SJSA1 (cell line): Measurements from ENCODE around the gene RAET1E. TPM values are rescaled to one million over a fixed set of nuclear protein-coding genes. Genes with fewer than 3 reads are reported as not detected.
"Not testable (repeated sequence)": the region's sequence is repeated elsewhere in the genome, so short reads cannot be mapped to it uniquely, and the experiment has no call there.

Experiments used
- DNase-seq, 2 experiments: peaks; one replicate each; pipeline ENCODE4 v3.0.0-alpha.2; 2015 to 2020; ENCODE audit warnings: low spot score in 2 of 2, low read depth in 1 of 2
- H3K27ac ChIP-seq: fragments of 250-450 bp; sonication (Bioruptor Pico); 2 replicates; pipeline ENCODE4 v1.5.1; 2020; ENCODE audit warnings: mild to moderate bottlenecking, moderate library complexity
- H3K27me3 ChIP-seq: fragments of 250-450 bp; sonication (Bioruptor Pico); replicated peaks from 2 replicates; pipeline ENCODE4 v1.5.1; 2020; ENCODE audit warnings: mild to moderate bottlenecking, moderate library complexity
- H3K36me3 ChIP-seq: fragments of 250-450 bp; sonication (Bioruptor Pico); 2 replicates; pipeline ENCODE4 v1.5.1; 2020; ENCODE audit warnings: mild to moderate bottlenecking
- H3K4me1 ChIP-seq: fragments of 250-450 bp; sonication (Bioruptor Pico); replicated peaks from 2 replicates; pipeline ENCODE4 v1.6.1; 2021; ENCODE audit warnings: mild to moderate bottlenecking
- H3K4me3 ChIP-seq: fragments of 250-450 bp; sonication (Bioruptor Pico); 2 replicates; pipeline ENCODE4 v1.5.1; 2020; ENCODE audit warnings: mild to moderate bottlenecking
- H3K9me3 ChIP-seq: fragments of 250-450 bp; sonication (Bioruptor Pico); replicated peaks from 2 replicates; pipeline ENCODE4 v1.5.1; 2020; ENCODE audit warnings: mild to moderate bottlenecking
- total RNA-seq: library from RNA; depleted of rRNA; stranded (reverse); fragments of >200 nt; shearing (Covaris generic); gene quantifications from 2 replicates; pipeline ENCODE4 v1.2.3, GENCODE V29; 2014

RAET1E gene
- total RNA-seq, 1 experiment from 2014 or later, result not detected

- no peaks in the 10 kb centered on the region for H3K36me3 ChIP-seq
- H3K4me3 ChIP-seq, result no peak overlapping the region
- peak in 1 of 2 experiments; percentile 34 for DNase-seq
- H3K4me1 ChIP-seq, result no peaks in the 10 kb centered on the region
- no peaks in the 10 kb centered on the region for H3K27me3 ChIP-seq
- no peak overlapping the region for H3K27ac ChIP-seq
- H3K9me3 ChIP-seq, result peaks cover 10% of the 10 kb centered on the region; the same call in 1 of the 2 replicates
These were observed 12.0 kb upstream of the RAET1E start for GRCh38 chr6:149909701-149910470.

DNA sequence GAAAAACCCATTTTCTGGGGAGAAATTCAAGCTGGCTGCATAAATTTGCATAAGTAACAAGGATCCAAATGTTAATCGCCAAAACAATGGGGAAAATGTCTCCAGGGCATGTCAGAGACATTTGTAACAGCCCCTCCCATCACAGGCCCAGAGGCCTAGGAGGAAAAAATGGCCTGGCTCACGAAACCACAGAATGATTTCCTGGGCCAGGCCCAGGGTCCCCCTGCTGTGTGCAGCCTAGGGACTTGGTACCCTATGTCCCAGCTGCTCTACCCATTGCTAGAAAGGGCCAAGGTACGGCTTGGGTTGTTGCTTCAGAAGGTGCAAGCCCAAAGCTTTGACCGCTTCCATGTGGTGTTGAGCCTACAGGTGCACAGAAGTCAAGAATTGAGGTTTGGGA is 10.6 kb upstream of the RAET1E start:
- not testable (repeated sequence) for DNase-seq, H3K4me3 ChIP-seq, H3K27ac ChIP-seq, H3K4me1 ChIP-seq, H3K36me3 ChIP-seq, H3K9me3 ChIP-seq, H3K27me3 ChIP-seq

DNA sequence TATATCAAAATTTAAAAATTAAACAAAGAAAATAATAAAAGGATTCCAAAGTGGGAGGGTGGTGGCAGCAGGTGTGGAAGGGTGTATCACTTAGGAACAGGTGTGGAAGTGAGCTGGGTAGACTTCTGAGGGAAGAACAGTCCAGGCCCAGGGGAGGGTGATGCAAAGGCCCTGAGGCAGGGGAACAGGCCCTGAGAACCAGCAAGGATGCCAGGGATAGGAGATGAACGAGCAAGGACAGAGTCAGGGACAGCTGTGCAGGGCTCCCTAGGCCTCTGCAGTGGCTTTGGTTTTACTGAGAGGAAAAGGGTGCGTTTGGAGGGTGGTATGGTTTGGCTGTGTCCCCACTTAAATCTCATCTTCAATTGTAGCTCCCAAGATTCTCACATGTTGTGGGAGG is 9.4 kb upstream of the RAET1E start:
- no peak for DNase-seq
- Histone ChIP-seq H3K4me1 (no peaks in the 10 kb centered on the region), H3K27ac (no peak overlapping the region), H3K36me3 (no peaks in the 10 kb centered on the region), H3K9me3 (peaks cover 10% of the 10 kb centered on the region; the same call in 1 of the 2 replicates), H3K4me3 (no peak overlapping the region), H3K27me3 (no peaks in the 10 kb centered on the region)

GRCh38 chr6:149906405-149906804 is 8.5 kb upstream of the RAET1E start:
- DNase-seq, result no peak
- H3K4me3 ChIP-seq, result no peak overlapping the region
- H3K27ac ChIP-seq, result no peak overlapping the region
- peaks cover 10% of the 10 kb centered on the region; the same call in 1 of the 2 replicates for H3K9me3 ChIP-seq
- H3K27me3 ChIP-seq, result no peaks in the 10 kb centered on the region
- H3K36me3 ChIP-seq, result no peaks in the 10 kb centered on the region
- H3K4me1 ChIP-seq, result no peaks in the 10 kb centered on the region

- Histone ChIP-seq H3K4me3 (no peak overlapping the region), H3K9me3 (peaks cover 10% of the 10 kb centered on the region; the same call in 1 of the 2 replicates), H3K27ac (no peak overlapping the region), H3K36me3 (no peaks in the 10 kb centered on the region), H3K27me3 (no peaks in the 10 kb centered on the region), H3K4me1 (no peaks in the 10 kb centered on the region)
- no peak for DNase-seq
These were observed 8.0 kb upstream of the RAET1E start for GRCh38 chr6:149905911-149906371.

DNA sequence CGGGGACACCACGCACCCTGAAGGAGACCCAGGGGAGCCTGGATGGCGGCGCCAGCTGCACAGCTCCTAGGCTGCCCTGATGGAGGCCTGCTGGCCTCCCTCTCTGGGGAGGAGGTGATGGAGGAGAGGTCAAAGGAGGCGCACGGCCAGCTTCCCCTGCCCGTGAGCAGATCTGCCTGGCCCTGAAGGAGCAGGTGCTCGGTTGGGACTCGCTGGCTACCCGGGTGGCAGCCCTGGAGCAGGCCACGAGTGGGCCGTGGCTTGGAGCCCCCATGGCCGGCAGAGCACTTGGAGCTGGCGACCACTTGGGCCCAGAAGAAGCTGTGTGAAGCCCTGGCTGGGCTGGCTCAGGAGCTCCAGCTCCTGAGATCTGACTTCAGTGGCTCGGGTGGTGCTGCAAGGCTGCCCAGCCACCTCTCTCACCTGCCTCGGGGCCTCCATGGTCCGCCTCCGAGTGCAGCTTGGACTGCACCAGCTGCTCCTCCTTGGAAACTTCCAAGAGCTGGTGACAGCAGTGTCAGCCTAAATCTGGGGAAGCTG is 7.5 kb upstream of the RAET1E start:
- no peaks in the 10 kb centered on the region for H3K36me3 ChIP-seq

DNA sequence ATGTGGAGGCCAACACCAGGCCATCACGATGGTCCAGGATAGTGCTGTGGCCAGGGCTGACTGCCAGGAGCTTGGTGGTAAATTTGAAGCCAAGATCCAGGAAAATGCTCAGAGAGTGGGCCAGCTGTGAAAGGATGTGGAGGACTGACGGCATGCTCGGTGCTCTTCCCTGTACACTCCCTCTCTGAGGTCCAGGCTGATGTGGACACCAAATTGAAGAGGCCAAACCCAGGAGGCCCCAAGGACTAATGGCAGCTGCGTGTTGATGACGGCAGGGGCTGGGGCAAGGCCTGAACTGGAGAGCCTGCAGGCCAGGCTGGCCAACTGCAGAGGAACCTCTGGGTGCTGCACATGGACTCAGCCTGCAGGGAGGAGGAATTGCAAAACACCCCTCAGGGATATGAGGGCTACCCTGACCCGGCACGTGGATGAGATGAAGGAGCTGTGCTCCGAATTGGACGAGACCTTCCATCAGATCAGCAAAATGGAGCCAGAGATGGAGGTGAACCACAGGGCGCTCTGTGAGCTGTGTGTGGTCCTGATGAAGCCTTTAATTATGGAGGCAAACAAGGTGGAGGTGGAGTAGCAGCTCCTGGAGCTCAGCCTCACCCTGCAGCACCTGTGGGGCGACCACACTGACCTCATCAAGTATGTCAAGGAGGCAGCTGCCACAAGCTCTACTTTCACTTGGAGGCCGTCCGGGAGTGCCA is 6.9 kb upstream of the RAET1E start:
- DNase-seq, result no peak
- H3K27me3 ChIP-seq, result no peaks in the 10 kb centered on the region
- no peaks in the 10 kb centered on the region for H3K4me1 ChIP-seq
- peaks cover 10% of the 10 kb centered on the region; the same call in 1 of the 2 replicates for H3K9me3 ChIP-seq
- no peaks in the 10 kb centered on the region for H3K36me3 ChIP-seq
- H3K4me3 ChIP-seq, result no peak overlapping the region
- H3K27ac ChIP-seq, result no peak overlapping the region

More for the DNA sequence above, 7.5 kb upstream of the RAET1E start:
- Histone ChIP-seq H3K27me3 (no peaks in the 10 kb centered on the region), H3K9me3 (peaks cover 10% of the 10 kb centered on the region; the same call in 1 of the 2 replicates), H3K4me3 (no peak overlapping the region), H3K4me1 (no peaks in the 10 kb centered on the region), H3K27ac (no peak overlapping the region)
- DNase-seq, result no peak

DNA sequence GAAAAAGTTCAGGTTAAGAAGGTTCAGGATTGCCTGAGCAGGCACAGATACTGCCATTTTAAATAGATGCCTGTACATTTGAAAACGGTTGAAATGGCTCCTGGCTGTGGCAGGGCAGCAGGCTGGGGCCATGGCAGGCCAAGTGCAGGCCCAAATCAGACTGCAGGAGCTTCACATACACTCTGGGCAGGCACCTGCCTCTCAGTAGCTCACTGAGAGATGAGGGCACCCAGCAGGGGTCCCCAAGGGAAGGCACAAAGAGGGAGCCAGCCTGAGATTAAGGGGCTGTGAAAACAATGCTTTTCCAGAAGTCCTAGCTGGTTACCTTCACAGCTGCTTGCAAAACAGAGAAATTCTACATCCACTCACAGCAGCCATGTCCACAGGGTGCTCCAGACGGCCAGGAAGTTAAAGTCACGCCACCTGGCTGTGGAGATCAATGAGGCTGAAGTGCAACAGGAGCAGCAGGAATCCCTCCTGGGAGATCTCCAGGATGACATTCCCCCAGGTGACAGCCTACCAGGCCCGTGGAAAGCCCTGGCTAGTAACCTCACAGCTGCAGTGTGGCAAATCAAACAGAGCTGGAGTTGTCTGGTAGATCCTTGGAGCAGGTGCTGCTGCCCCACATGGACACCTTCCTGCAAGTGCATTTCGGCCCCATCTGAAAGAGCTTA is 6.2 kb upstream of the RAET1E start:
- no peak overlapping the region for H3K4me3 ChIP-seq
- H3K9me3 ChIP-seq, result peaks cover 9% of the 10 kb centered on the region; the same call in 1 of the 2 replicates
- H3K36me3 ChIP-seq, result no peaks in the 10 kb centered on the region
- no peak for DNase-seq
- no peaks in the 10 kb centered on the region for H3K4me1 ChIP-seq
- no peaks in the 10 kb centered on the region for H3K27me3 ChIP-seq
- no peak overlapping the region for H3K27ac ChIP-seq

GRCh38 chr6:149901444-149902140 is 3.7 kb upstream of the RAET1E start:
- Histone ChIP-seq H3K9me3 (no peaks in the 10 kb centered on the region), H3K4me1 (peaks cover 15% of the 10 kb centered on the region), H3K4me3 (no peak overlapping the region), H3K27ac (no peak overlapping the region), H3K27me3 (no peaks in the 10 kb centered on the region), H3K36me3 (no peaks in the 10 kb centered on the region)
- no peak for DNase-seq

DNA sequence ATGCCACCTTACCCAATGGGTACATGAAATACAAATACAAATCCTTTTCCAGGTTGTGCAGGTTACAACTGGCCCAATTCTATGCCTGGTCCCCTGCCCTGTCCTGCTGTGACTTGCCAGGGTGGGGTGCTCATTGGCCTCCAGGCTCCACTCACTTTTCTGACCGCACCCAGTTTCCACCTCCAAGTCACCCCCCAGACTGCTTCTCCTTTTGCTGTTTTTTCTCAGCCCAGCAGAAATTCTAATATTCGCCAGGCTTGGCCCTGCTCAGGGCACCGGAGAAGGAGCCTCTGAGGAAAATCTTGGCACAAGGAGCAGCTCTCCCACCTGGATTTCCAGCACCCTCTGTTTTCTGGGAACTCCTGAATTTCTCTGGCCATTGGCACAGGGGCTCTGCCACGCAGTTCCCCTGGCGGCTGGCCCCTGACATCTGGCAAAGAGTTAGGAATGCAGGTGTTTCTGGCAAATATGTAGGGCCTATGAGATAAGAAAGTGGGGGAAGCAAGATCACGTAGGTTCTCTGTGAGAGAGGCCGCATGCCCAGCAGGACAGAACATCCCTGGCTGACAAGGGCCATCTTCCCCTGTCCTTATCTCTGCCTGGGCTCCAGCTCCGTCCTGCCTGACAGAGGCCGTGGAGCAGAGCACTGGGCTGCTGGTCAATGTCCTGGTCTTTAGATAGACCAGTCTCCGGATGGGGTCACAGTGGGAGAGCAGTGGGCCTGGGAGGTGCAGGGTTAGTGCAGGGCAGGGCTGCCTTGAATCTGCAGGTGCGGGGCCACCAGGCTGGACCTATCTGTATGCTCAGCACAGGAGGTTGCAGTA is 2.9 kb upstream of the RAET1E start:
- no peak overlapping the region for H3K4me3 ChIP-seq
- H3K4me1 ChIP-seq, result peaks cover 22% of the 10 kb centered on the region
- no peaks in the 10 kb centered on the region for H3K36me3 ChIP-seq
- H3K9me3 ChIP-seq, result no peaks in the 10 kb centered on the region
- no peak for DNase-seq
- no peaks in the 10 kb centered on the region for H3K27me3 ChIP-seq
- no peak overlapping the region for H3K27ac ChIP-seq

GRCh38 chr6:149899926-149900619 is 2.2 kb upstream of the RAET1E start:
- Histone ChIP-seq H3K36me3 (no peaks in the 10 kb centered on the region), H3K9me3 (no peaks in the 10 kb centered on the region), H3K27me3 (no peaks in the 10 kb centered on the region), H3K4me3 (no peak overlapping the region), H3K27ac (no peak overlapping the region), H3K4me1 (peaks cover 30% of the 10 kb centered on the region)
- no peak for DNase-seq

DNA sequence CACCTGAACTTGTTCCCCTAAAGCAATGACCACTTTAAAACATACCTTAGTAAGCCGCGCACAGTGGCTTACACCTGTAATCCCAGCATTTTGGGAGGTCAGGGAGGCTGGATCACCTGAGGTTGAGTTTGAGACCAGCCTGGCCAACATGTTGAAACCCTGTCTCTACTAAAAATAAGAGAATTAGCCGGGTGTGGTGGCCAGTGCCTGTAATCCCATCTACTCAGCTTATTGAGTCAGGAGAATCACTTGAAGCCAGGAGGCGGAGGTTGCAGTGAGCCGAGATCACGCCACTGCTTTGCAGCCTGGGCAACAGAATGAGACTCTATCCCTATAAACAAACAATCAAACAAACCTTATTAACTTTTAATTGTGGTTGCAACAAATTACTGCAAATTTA is 1.6 kb upstream of the RAET1E start:
- Histone ChIP-seq H3K4me3 (no peak overlapping the region), H3K27me3 (no peaks in the 10 kb centered on the region), H3K27ac (no peak overlapping the region), H3K9me3 (no peaks in the 10 kb centered on the region), H3K4me1 (peaks cover 33% of the 10 kb centered on the region), H3K36me3 (no peaks in the 10 kb centered on the region)
- DNase-seq, result no peak
